IPS-11a (cell line): Measurements from ENCODE around the gene THADA.
"Not testable (repeated sequence)": the region's sequence is repeated elsewhere in the genome, so short reads cannot be mapped to it uniquely, and the experiment has no call there.

Experiments
- H3K4me3 ChIP-seq: one replicate; pipeline ENCODE4 v1.5.1; 2013; ENCODE audit warnings: low read depth, low read length, control low read depth

Gene THADA

DNA sequence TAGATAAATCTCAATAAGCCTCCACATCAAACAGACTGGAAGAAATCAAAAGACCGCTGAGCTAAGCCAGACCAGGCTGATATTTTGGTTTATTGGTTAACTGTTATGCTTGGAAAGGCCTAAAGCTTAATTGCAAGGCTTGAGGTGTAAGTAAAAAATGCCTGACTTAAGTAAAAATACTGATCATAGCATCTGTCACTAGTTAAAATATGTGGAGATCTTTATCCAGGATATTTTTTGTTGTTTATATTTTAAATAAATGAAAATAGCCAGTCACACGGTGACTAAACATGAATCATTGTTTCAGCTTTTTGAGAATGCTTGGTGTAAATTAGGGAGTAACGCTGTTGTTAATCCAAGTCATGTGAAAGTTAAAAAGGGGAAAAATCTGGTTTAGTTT, 127.9 kb downstream of the THADA start:
- H3K4me3 ChIP-seq = no peak overlapping the region

DNA sequence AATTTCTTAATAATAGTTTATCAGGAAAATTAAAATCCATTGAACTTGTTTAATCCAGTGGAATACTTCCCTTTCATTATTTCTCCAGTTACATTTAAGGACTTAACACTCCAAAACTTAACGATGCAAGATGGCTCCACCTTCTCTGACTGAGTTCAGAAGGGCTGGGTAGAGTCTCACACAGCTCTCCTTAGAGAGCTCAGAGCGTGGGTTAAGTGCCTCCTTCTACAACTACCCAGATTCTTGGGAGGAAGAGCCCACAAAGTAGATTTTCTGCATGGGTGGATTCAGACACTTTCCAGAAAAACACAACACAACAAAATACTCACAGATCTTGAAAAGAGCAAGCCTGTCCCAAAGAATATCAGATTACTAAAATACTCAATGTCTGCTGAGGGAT, 130.6 kb downstream of the THADA start:
- no peak overlapping the region for H3K4me3 ChIP-seq

DNA sequence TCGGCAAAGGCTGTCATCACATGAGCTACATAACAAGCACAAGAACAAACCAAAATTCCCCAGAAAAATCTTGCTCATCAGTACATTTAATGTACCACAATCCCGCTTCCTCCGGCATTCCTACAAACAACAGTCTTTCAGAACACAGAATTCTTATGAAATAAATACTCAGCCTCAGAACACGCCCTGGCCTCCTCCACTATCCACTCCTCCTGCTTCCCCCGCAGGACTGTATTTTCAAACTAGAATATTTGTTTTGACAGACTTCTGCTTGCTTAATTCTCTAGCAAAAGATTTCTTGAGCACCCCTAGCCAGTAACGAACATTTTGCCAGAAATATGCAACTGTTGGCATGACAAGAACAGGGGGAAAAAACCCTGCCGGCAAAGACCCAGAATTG, 131.2 kb downstream of the THADA start:
- H3K4me3 ChIP-seq = no peak overlapping the region

DNA sequence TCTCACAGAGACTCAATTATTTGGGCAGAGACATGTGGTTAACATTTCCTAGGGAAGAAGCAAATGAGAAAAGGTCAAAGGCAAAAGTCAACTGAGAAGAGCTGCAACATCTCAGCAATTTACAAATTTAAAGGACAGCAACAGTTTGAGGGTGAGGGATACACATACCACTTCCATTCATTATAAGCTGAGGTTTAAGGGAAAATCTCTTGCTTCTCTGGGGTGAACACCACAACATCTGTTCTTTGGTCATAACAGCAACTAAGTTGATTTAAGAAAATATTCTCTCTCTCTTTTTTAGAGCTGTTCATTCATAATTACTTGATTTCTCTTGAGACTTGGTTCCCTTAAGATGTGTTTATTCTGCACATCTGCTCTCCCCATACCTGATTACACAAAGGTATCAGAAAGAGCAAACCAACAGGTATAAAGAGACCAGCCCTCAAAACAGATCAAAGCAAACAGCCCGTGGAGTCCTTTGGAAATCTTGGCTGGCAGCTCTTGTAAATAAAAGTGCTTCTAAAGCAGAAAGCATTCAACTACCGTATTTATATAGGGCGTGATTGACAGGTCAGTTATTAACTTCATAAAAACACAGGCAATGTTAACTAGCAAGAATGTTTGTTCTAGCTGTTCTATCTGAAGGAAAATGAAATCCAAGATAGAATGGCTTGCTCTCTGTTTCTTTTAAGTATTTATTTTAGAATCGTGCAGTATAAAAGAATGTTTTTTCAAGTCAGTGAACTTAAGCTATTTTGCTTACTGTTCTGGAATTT, 132.8 kb downstream of the THADA start:
- no peak overlapping the region for H3K4me3 ChIP-seq

DNA sequence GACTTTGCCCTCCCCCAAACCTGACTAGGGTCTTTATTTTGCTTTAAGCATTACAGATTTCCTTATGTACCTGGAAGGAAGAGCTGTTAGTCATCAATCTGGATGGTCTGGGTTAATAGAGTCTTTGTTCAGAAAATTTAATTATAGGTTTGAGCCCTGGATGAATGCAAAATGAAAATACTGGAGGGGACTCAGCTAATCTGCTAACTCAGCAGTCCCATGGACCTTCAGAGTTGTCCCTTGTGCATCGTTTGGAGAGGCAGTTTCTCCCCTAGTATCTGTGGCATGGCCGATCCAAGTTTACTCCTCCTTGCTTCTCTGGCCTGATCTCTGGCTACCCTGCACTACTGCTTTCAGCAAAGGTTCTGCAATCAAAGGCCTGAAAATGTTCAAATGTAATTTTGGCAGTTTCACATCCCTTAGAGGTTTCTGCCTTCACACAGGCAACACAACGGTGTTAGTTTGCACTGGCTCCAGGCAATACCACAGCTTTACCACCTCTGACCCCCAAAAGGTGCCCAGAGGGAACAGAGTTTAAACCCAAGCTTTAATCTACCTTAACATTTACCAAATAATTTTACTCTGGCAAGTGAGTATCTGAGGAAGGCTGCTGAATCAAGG, 134.3 kb downstream of the THADA start:
- H3K4me3 ChIP-seq = no peak overlapping the region

DNA sequence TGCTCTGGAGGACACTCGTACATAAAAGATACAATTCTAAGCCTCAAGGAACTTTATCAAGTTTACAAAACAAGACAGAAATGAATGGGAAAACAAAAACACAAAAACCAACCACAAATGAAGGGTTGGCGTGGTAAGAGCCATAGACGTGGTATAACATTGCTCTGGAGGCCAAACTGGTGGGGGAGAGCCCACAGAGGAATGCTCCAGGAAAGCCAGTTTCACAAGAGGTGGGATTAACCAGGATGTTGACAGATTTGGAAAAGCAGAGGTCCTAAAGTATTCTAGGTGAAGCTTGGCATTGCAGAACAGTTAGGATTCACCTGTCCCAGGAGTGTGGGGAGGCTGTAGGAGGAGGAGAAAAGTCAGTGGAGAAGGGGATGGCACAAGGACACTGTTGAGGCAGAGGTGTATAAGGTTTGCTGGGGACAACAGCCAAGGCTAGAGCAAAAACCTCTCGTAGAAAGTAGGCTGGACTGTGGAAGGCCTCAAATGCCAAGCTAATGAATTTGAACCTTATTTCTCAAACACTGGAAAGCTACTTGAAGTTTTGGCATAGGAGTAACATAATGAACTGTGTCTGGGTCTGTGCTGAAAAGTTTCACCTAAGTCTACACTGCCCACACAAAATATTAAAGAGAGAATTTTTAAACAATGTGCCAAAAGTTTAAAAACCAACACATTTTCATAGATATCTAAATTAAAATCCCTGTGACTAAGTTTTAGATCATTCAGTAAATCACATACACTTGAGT, 135.1 kb downstream of the THADA start:
- no peak overlapping the region for H3K4me3 ChIP-seq

DNA sequence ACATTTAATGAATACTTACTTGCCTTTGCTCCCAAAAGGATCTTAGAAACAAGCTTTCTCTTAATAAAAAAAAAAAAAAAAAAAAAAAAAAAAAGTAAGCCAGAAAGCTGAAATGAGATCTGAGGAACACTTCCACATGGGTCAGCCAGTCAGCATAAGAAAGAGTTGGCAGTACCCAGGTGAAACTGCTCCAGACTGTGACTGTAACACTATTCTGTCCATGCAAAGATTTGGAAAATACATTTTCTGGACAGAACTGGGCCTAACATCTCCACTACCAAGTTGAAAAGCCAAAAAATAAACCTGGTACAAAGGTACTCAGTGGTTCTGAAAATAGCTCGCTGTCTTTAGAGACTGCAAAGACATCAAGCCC, 135.7 kb downstream of the THADA start:
- H3K4me3 ChIP-seq = no peak overlapping the region

DNA sequence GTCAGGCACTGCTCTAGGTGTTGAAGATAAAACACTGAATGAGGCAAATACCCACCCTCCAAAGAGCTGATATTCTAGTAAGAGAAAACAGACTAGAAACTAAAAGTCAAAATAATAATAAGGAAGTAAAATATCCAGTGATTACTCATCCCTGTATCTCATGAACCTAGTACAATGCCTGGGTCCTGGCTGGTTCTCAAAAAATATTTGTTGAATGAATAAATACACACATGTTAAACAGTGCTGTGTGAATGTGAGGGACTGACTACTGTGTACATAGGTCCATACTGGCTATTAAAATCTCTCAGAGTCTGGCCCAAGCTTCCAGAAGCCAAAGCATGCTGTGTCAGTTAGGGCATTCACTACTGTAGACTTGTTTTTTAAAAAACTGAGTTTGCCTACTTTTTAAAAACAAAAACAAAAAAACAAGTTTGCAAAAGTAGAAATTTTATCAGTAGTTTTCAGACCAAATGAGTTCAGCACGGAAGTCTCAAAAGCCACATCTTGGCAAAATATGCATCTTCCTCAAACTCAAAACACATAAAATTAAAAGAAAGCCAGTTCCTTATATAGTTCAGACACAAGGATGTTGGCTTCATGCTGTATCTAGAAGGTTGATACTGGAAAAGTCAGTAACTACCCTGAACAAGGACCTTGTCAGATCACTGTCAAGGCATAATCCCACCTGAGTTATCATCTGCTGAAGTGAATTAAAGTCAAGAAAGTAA, 136.2 kb downstream of the THADA start:
- H3K4me3 ChIP-seq = no peak overlapping the region

DNA sequence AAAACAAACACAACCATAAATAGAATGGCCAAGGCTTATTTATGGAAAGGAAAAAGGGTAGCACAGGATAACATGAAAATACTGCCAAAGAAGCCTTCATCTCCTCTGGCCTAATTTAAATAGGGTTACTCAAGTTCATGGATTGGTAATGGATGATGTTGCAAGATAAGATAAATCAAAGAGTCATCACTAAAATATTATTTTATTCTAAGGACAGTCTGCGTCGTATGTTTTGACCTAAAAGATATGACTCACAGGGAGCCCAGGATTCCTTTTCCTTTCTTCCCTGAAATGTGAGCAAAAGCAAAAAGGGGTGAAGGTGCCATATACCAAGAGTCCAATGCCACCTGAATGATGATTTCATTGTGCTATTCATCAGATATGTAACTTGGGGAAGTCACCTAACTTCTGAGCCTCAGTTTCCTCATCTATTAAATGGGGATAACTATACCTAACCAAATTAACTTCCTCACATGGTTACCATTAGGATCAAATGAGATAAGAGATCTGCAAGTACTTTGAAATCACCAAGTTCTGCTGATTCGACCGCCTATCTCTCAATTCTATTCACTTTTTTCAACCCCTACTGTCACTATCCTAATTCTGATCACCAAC, 137.7 kb downstream of the THADA start:
- no peak overlapping the region for H3K4me3 ChIP-seq

DNA sequence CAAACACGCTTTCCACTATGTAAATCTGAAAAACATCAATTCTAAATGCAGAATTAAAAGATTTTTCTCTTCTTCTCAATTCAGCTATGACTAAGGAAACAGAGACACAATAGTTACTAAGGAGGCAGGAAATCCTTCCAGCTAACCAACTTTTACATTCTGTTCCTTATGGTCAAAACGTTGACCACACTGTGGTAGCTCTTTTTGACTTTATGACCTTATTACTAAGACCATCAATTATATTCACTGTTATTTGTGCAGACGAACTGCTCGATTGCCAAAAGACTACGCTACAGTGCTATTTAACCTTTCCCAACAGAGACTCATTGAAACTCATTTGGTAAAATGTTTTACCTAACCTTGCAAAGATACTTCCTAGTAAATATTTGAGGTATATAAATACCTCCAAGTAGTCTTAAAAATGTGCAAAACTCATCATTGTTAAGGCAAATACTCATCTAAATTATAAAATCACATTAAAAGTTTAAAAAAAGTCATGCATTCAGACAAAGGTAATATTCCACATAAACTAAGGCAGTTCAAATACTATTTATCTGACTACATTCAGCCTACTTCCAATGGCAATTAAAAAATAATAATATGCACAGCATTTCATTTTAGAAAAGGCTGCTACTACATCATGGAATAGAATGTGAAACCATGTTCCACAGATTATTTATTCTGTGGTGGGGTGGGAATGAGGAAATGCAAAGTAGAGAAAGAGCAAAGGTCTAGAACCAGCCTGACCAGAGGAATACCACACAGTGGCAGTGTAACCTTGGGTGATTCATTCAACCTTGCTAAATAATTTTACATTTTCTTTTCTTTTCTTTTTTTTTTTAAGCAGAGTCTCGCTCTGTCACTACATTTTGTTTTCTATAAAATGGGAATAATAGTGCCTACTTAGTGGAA, 139.9 kb downstream of the THADA start:
- H3K4me3 ChIP-seq = no peak overlapping the region

DNA sequence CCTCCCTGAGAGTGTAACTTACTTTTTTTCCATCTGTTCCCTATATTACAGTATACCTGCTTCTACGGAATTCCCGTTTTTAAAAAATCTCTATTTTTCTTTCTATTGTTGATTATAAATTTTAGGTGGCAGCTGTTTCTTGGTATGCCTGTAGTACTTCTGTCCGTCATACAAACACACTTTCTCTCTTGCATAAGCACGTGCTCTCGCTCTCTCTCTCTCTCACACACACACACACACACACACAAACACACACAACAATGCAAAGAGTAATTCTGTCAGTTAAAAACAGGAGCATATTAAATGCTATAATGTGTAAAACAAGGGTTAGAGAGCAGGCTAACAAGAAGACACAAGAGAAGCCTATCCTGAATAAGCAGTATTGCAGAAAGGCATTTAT, 140.5 kb downstream of the THADA start:
- H3K4me3 ChIP-seq = no peak overlapping the region

DNA sequence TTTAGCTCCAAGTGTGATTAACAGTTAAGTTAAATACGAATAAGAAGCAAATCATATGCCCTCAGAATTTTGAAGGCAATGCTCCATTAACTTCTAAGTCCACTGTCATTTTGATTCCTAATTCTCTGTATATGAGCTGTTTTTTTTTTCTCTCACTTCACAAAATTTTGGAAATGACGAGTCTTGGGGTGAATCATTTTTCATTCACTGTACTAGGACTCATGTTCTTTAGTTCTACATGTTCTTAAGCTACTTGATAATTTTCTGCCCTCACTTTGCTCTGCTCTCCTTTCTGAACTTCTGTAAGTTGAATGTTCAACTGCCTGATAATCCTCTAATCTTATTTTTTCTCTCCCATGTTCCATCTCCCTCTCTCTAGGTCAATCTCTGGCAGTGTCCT, 141.0 kb downstream of the THADA start:
- no peak overlapping the region for H3K4me3 ChIP-seq

DNA sequence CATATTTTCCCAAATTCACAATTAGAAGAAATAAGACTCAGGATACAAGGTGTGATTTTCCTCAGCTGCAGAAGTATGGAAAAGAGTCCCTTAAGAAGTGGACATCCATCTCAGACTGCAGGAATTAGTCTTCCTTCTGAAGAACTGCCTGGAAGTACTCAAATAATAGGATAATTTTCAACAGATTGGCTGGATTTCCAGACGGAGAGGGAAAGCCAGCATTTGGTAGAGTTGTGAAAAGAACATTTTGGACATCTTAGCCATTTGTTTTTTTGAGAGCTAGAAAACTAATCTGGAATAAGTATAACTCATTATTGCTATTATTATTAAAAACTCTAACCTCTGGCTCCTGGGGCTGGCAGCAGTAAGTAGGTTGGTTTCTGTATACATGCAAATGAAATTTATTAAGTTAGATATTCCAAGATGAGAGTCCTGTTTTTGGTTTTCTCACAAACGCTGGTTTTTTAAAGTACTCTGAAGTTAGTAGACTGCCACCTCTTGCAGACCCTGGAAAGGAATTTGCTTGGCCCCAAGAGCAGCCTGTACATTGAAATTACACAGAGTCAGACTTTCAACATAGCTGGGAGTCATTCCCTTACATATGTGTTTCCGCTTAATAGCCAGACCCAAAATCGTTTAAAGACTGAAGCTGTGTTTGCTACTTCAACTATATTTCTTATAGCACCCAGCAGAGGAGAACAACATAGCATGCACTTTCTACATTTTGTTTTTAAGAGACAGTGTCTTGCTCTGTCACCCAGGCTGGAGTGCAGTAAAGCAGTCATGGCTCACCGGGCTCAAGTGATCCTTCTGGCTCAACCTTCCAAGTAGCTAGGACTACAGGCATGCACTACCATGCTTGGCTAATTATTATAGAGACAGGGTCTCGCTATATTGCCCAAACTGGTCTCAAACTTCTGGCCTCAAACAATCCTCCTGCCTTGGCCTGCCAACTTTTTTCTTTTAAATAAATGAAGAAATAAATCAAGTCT, 142.4 kb downstream of the THADA start:
- no peak overlapping the region for H3K4me3 ChIP-seq

DNA sequence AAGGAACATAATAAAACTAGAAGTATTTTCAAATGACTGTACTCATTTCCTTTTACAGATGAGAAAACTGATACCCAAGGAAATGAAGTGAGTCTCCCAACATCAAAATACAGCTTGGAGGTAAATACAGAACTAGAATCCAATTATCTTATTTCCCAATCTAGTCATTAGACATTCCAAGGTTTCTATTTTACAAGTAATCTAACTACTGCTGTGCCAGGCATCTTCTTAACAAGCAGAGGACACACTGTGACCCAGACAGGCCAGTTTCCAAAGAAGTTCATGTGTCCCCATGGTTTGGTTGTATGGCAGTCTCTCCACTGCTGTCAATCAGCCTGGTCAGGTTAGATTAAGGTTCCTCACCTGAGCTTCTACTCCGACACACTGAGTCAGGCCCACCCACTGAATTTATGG, 143.5 kb downstream of the THADA start:
- H3K4me3 ChIP-seq = no peak overlapping the region

DNA sequence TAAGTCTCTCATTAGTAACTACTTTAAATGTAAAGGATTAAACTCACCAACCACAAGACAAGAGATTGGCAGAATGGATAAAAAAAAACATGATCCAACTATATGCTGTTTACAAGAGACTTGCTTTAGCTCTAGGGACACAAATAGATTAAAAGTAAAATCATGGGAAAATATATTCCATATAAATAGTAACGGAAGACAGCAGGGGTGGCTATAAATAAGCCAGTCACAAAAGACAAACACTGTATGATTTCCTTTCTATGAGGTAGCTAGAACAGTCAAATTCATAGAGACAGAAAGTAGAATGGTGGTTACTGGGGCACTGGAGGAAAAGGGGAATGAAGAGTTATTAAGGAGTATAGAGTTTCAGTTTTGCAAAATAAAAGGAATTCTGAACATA, 145.2 kb downstream of the THADA start:
- no peak overlapping the region for H3K4me3 ChIP-seq

DNA sequence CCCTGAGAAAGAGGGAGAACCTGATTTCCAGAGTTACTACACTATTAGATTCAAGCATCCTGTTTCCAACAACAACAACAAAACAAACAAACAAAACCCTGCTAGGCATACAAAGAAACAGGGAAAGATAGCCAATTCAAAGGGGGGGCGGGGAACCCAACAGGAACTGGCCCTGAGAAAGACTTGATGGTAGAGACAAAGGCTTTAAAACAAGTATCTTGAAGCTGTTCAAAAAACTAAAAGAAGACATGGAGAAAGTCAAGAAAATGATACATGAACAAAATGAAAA, 147.1 kb downstream of the THADA start:
- H3K4me3 ChIP-seq = no peak overlapping the region

DNA sequence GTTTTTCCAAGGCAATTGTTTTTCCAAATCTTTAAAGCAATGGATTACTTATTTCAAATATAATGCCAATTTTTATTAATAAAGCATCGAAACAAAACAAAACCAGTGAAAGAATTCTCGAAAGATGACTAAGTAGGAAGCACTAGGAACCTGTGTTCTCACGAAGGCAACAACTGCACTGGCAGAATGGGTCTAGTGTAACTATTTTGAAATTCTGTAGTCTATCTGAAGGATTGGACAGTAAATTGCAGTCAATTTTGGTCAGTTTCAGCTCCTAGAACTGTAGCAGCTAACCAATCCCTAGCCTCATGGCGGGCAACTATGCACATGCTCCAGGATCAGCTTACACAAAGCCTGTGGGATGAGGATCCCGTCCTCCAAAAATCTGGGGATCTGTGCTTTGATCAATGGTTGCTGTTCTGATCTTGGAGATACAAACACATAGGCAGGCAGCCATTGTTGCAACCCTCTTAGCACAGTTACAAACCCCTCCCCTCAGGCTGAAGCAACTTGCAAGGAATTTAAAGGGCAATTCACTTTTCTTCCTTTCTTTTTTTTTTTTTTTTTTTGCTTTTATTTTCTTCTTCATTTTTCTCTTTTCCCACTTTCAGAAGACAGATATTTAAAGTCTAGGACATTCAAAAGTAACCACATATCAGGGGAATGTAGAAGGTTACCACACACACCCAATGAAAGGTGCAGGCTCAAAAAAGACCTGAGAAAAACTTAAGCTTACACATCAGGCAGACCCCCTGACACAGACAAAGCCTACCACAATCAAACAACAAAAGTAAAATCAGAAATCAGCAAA, 147.6 kb downstream of the THADA start:
- H3K4me3 ChIP-seq = no peak overlapping the region

DNA sequence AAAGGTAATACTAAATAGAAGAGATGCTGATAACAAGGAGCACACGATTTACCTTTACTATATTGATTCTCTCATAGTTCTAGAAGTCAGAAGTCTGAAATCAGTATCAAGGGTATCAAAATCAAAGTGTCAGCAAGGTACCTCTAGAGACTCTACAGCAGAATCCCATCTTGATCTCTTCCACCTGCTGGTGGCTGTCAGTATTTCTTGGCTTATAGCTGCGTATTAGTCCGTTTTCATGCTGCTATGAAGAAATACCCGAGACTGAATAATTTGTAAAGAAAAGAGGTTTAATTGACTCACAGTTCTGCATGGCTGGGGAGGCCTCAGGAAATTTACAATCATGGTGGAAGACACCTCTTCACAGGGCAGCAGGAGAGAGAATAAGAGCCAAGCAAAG, 149.1 kb downstream of the THADA start:
- H3K4me3 ChIP-seq = not testable (repeated sequence)
